DMS 273 treated with DMSO at 0.1 percent for 48 hours (cell line): Measurements from ENCODE around the gene RAB3B.
"Not testable (repeated sequence)": the region's sequence is repeated elsewhere in the genome, so short reads cannot be mapped to it uniquely, and the experiment has no call there.

ENCODE experiments used
- DNase-seq: peaks from one replicate; lab custom pipeline; 2025; lab: John Stamatoyannopoulos, UW

The RAB3B gene

GRCh38 chr1:51919684-51920083 is 70.8 kb downstream of the RAB3B start:
- no peak for DNase-seq

- no peak for DNase-seq
Observed at GRCh38 chr1:51916587-51917405, 73.7 kb downstream of the RAB3B start.

DNA sequence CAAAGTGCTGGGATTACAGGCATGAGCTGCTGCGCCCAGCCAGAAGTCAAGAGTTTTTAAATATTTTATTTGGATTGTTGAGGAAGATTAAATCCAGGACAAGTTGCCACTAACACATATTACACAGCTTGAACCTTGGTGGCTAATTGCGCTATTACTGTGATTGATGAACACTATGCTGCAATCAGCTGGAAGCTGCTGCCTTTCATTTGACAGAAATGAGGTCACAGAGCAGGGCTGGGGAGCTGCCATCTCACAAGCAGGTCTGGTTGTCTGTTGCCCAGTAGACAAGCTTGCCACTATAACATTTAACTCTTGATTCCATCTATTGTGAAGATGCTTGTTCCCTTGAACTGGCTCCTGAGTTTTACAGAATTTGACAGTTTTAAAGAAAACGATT is 74.5 kb downstream of the RAB3B start:
- no peak for DNase-seq

DNA sequence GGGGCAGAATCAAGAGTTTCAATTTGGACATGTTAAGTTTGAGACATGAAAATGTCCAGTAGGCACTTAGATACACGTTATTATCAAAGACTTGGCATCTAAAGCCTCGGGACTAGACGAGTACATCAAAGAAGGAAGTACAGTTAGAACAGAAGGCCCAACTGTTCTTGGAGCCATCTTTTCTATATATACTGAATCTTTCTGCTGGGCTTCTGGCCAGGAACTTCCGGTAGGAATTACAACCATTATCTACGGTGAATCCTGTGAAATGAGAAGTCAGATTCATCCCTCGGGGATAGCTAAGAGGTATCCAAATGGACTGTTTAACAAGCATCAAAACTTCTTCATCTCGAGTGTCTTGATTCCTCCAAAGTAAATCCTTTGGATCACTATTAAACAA is 77.6 kb downstream of the RAB3B start:
- DNase-seq, result no peak

DNA sequence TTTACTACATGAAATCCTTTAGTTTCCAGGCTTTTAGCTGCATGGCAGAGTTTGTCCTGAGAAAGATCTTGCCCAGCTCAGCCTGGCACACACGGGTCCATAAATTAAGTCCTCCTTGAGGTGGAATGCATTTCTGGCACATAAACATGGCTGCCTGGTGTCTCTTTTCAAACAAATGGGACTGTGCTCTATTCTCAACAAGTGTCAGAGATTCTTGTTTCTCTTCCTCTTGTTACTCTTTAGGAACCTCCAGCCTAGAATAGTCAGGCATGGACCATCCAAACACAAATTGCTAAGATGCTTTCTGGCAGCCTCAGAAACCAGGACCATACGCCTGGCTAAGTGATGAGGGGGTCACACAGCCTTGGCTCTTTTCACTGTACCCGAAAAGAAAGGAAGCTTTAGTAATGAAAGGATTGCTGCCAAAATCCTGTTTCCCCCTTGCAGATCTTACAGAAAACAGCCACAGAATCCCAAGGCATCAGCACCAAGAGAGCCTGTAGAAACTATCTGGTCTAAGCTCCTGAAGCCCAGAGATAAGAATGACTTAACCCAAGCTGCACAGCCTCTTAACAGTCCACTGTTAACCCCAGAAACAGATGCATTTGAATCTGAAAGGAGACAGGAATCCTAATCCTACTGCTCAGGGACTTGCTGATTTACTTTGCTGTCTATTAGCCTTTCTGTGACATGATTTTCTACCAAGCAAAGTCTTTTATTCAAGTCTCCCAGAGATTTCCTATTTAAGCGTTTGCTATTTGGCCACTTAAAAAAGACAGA is 80.1 kb downstream of the RAB3B start:
- no peak for DNase-seq

DNA sequence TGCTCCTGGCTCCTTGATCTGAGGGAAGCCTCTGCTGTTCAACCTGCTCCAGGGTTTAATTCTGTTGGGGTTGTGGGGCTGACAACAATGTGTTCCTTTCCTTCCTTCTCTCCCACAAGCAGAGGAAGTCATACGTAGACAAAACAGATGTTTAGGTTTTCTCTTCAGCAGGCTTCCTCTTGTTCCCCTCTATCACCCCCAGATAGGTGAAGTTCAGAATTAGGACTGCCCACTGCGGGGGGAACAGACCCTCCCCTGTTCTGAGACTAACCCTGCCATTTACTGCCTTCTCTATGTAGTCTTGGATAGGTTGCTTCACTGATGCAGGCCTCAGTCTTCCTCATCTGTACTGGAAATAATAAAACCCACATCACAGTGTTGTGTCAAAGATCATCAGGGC is 82.0 kb downstream of the RAB3B start:
- DNase-seq, result no peak

DNA sequence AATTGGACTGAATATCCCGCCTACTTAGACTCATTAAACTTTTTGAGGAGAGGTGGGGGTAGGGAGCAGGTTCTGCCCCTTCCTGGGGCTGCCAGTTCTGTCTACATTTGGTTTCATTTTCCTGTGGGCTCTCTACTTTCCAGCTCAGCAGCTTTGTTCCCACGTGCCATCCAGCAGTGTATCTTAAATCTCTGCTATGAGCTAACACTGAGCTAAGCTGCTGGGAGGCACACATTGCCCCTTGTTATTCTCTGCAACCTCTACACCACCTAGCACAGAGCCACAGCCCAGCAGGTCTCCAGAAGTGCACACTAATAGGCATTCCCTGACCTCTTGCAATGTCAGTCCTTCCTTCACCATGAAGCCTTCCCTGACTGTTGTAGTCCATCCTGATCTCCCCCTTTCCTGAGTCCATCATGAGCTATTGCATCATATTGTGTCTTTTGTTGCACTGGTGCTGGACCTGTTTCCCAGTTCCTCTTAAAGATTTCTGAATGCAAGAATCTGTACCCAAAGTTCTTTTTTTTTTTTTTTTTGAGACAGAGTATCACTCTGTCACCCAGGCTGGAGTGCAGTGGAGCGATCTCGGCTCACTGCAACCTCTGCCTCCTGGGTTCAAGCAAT is 83.3 kb downstream of the RAB3B start:
- DNase-seq, result no peak

DNA sequence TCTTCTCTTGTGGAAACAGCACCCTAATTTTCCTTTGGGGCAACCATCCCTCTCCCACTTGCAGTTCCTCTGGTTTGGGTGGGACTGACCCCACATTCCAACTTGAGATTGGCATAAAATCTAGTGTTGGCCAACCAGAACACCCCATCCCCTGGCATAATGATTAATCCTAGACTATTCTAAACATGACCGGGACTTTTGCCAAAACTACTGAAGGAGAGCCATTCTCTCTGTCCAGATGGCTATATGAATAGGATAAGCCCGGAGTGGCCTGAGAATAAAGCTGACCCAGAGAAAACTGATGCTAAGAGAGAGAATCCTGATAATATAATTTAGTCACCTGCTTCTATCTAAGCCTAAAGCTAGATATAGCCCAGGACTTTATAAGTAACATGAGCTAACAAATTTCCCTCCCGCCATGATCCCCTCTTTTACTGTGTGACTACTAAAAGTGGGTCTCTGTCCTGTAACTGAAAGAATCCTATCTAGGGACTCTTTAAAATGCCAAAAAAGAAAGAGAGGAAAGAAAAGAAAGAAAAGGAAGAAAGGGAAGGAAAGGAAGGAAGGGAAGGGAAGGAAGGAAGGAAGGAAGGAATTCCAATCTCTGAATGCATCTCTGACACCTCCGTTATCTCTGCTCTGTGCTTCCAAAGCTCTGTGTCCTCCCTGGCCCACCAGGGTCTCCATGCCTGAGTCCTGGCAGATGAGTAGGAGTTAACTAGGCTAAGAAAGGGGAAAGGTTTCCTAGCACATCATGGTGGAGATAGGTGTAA is 84.0 kb downstream of the RAB3B start:
- no peak for DNase-seq

GRCh38 chr1:51902456-51902855 is 88.0 kb downstream of the RAB3B start:
- no peak for DNase-seq

DNA sequence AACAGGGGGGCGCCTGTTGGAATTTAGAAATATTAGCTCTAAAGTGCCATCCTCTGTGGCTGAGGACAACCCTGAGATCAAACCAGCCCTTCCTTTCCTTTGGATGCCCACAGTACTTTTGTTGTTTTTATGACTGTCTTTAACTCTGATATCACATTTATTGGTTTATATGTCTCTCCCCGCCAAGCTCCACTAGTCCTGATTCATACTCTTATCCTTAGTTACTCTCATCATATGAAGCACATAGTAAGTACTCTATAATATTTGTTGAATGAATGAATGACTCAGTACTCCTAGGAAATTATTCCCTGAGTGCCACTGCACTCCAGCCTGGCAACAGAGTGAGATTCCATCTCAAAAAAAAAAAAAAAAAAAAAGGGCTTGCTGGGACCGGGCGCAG is 89.3 kb downstream of the RAB3B start:
- DNase-seq, result no peak

GRCh38 chr1:51899022-51899421 is 91.5 kb downstream of the RAB3B start:
- DNase-seq, result no peak

DNA sequence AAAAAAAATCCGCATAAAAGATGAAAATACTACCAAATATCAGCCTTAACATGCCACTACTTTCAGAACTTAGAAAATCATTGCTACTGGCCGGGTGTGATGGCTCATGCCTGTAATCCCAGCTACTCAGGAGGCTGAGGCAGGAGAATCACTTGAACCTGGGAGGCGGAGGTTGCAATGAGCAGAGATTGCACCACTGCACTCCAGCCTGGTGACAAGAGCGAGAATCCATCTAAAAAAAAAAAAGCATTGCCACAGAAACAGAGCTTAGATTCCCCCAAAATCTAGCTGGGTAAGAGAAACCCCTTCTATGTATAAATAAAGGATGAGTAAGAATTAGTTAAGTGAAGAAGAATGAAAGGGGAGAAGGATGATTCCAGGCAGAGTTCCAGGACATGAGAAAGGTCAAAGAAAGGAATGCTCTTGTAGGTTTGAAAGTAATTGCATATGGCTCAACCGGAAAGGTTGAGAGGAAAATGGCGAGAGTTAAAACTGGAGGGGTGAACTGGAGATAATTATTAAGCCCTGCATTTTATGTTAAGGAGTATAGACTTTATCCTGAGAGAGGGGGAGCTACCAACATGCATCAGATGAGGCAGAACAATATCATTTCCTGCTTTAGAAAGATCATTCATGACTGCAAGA is 92.3 kb downstream of the RAB3B start:
- no peak for DNase-seq

- DNase-seq, result no peak
Observed at GRCh38 chr1:51897699-51898031, 92.8 kb downstream of the RAB3B start.

- DNase-seq, result not testable (repeated sequence)
Observed at GRCh38 chr1:51894748-51895147, 95.8 kb downstream of the RAB3B start.

- DNase-seq, result peak; percentile 99
Observed at GRCh38 chr1:51878616-51879336, 111.7 kb downstream of the RAB3B start, which contains the start of gene NRDC. Gene NRDC, minus strand, starts transcription at chr1:51878727. Its CDS starts 112 bp downstream, at chr1:51878615.

- DNase-seq, result no peak
Observed at GRCh38 chr1:51878308-51878615, 112.2 kb downstream of the RAB3B start.

- no peak for DNase-seq
Observed at GRCh38 chr1:51877434-51878307, 112.8 kb downstream of the RAB3B start.

DNA sequence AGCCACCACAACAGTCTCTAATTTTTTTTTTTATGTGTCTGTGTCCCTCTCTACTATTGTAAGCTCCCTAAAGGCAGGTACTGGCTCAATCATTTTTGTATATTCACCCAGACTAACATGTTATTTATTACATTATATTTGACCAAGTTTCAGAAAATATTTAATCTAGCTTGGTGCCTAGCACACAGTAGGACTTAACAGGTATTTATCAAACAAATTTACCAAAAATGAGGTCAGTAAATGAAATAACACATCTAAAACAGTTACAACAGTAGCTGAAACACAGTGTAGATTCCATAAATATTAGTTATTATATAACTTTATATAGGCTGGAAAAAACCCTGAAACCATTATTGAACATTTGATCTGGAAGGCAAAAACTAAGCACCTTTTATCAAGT is 114.7 kb downstream of the RAB3B start:
- DNase-seq, result no peak

- DNase-seq, result no peak
Observed at GRCh38 chr1:51875291-51875772, 115.2 kb downstream of the RAB3B start.

- DNase-seq, result not testable (repeated sequence)
Observed at GRCh38 chr1:51873270-51873669, 117.2 kb downstream of the RAB3B start.
